ENCODE measurements around the gene ALX4.

The ALX4 gene

GRCh38 chr11:44338698-44339529, 29.0 kb upstream of the ALX4 start:
- FAIRE-seq, result no peak

GRCh38 chr11:44338026-44338425, 28.1 kb upstream of the ALX4 start:
- TF ChIP-seq PAX5 (IDR thresholded peaks at IDR 0.05; ENCODE audit: insufficient read depth, low read length, severe bottlenecking) (no peak), SPI1 (IDR thresholded peaks at IDR 0.05; ENCODE audit: low read depth, low read length) (no peak), POLR2A (IDR thresholded peaks at IDR 0.05; ENCODE audit: low read depth, low read length) (no peak), TAF1 (IDR thresholded peaks at IDR 0.05; ENCODE audit: low read depth, low read length) (no peak), POLR2AphosphoS5 (IDR thresholded peaks at IDR 0.05; ENCODE audit: low read depth, low read length) (no peak), POU2F2 (IDR thresholded peaks at IDR 0.05; ENCODE audit: low read depth, low read length) (no peak)
- DNase-seq (ENCODE audit: insufficient read length, low spot score), result no peak
- FAIRE-seq, result no peak

More at GRCh38 chr11:44338698-44339529, 29.0 kb upstream of the ALX4 start:
- TF ChIP-seq SPI1 (IDR thresholded peaks at IDR 0.05; ENCODE audit: low read depth, low read length) (no peak), POLR2AphosphoS5 (IDR thresholded peaks at IDR 0.05; ENCODE audit: low read depth, low read length) (no peak), POU2F2 (IDR thresholded peaks at IDR 0.05; ENCODE audit: low read depth, low read length) (no peak), TAF1 (IDR thresholded peaks at IDR 0.05; ENCODE audit: low read depth, low read length) (no peak)
- DNase-seq (ENCODE audit: insufficient read length, low spot score), result no peak

GRCh38 chr11:44335919-44336318, 26.0 kb upstream of the ALX4 start:
- TF ChIP-seq TAF1 (IDR thresholded peaks at IDR 0.05; ENCODE audit: low read depth, low read length) (no peak), POLR2A (IDR thresholded peaks at IDR 0.05; ENCODE audit: low read depth, low read length) (no peak), POLR2AphosphoS5 (IDR thresholded peaks at IDR 0.05; ENCODE audit: low read depth, low read length) (no peak), SPI1 (IDR thresholded peaks at IDR 0.05; ENCODE audit: low read depth, low read length) (no peak), POU2F2 (IDR thresholded peaks at IDR 0.05; ENCODE audit: low read depth, low read length) (no peak), PAX5 (IDR thresholded peaks at IDR 0.05; ENCODE audit: insufficient read depth, low read length, severe bottlenecking) (no peak)
- DNase-seq (ENCODE audit: insufficient read length, low spot score), result no peak
- FAIRE-seq, result no peak

- FAIRE-seq (no peak), DNase-seq (ENCODE audit: insufficient read length, low spot score) (no peak)
- TF ChIP-seq POLR2A (IDR thresholded peaks at IDR 0.05; ENCODE audit: low read depth, low read length) (no peak), POU2F2 (IDR thresholded peaks at IDR 0.05; ENCODE audit: low read depth, low read length) (no peak), SPI1 (IDR thresholded peaks at IDR 0.05; ENCODE audit: low read depth, low read length) (no peak), POLR2AphosphoS5 (IDR thresholded peaks at IDR 0.05; ENCODE audit: low read depth, low read length) (no peak), PAX5 (IDR thresholded peaks at IDR 0.05; ENCODE audit: insufficient read depth, low read length, severe bottlenecking) (no peak), TAF1 (IDR thresholded peaks at IDR 0.05; ENCODE audit: low read depth, low read length) (no peak)
Measured at GRCh38 chr11:44335052-44335760, 25.3 kb upstream of the ALX4 start.

GRCh38 chr11:44334356-44335004, 24.5 kb upstream of the ALX4 start:
- FAIRE-seq (no peak), DNase-seq (ENCODE audit: insufficient read length, low spot score) (no peak)
- TF ChIP-seq POLR2AphosphoS5 (IDR thresholded peaks at IDR 0.05; ENCODE audit: low read depth, low read length) (no peak), POLR2A (IDR thresholded peaks at IDR 0.05; ENCODE audit: low read depth, low read length) (no peak)

- FAIRE-seq (no peak), DNase-seq (ENCODE audit: insufficient read length, low spot score) (no peak)
- TF ChIP-seq PAX5 (IDR thresholded peaks at IDR 0.05; ENCODE audit: insufficient read depth, low read length, severe bottlenecking), result no peak
- TF ChIP-seq POLR2AphosphoS5 (IDR thresholded peaks at IDR 0.05; ENCODE audit: low read depth, low read length), result no peak
- no peak for TF ChIP-seq SPI1 (IDR thresholded peaks at IDR 0.05; ENCODE audit: low read depth, low read length)
- TF ChIP-seq POU2F2 (IDR thresholded peaks at IDR 0.05; ENCODE audit: low read depth, low read length), result no peak
- TF ChIP-seq POLR2A (IDR thresholded peaks at IDR 0.05; ENCODE audit: low read depth, low read length), result no peak
- TF ChIP-seq TAF1 (IDR thresholded peaks at IDR 0.05; ENCODE audit: low read depth, low read length), result no peak
Measured at GRCh38 chr11:44333271-44334218, 23.6 kb upstream of the ALX4 start.

- no peak for DNase-seq (ENCODE audit: insufficient read length, low spot score)
- FAIRE-seq, result no peak
- TF ChIP-seq PAX5 (IDR thresholded peaks at IDR 0.05; ENCODE audit: insufficient read depth, low read length, severe bottlenecking) (no peak), POLR2AphosphoS5 (IDR thresholded peaks at IDR 0.05; ENCODE audit: low read depth, low read length) (no peak), POLR2A (IDR thresholded peaks at IDR 0.05; ENCODE audit: low read depth, low read length) (no peak), POU2F2 (IDR thresholded peaks at IDR 0.05; ENCODE audit: low read depth, low read length) (no peak), TAF1 (IDR thresholded peaks at IDR 0.05; ENCODE audit: low read depth, low read length) (no peak), SPI1 (IDR thresholded peaks at IDR 0.05; ENCODE audit: low read depth, low read length) (no peak)
Measured at GRCh38 chr11:44332665-44333064, 22.7 kb upstream of the ALX4 start.

- DNase-seq (ENCODE audit: insufficient read length, low spot score), result no peak
- TF ChIP-seq TAF1 (IDR thresholded peaks at IDR 0.05; ENCODE audit: low read depth, low read length) (no peak), POLR2A (IDR thresholded peaks at IDR 0.05; ENCODE audit: low read depth, low read length) (no peak), SPI1 (IDR thresholded peaks at IDR 0.05; ENCODE audit: low read depth, low read length) (no peak), POLR2AphosphoS5 (IDR thresholded peaks at IDR 0.05; ENCODE audit: low read depth, low read length) (no peak), POU2F2 (IDR thresholded peaks at IDR 0.05; ENCODE audit: low read depth, low read length) (no peak), PAX5 (IDR thresholded peaks at IDR 0.05; ENCODE audit: insufficient read depth, low read length, severe bottlenecking) (no peak)
- no peak for FAIRE-seq
Measured at GRCh38 chr11:44329472-44330230, 19.7 kb upstream of the ALX4 start.

Measured in GM12891 (cell line).